ENCODE results near the gene EZH1.

- TF ChIP-seq CTCF (IDR thresholded peaks at IDR 0.05): no peak
- no peak for TF ChIP-seq POLR2AphosphoS5 (IDR thresholded peaks at IDR 0.05; ENCODE audit: insufficient read depth in 1 of 2, low read depth in 1 of 2)
- TF ChIP-seq POLR2A (IDR thresholded peaks at IDR 0.05): no peak
Measured at GRCh38 chr17:42748908-42749798, 4.3 kb upstream of the EZH1 start.
